IPS-NIHi7 (cell line): ENCODE measurements around the gene OR5P2.
"Not testable (repeated sequence)": the region's sequence is repeated elsewhere in the genome, so short reads cannot be mapped to it uniquely, and the experiment has no call there.

Experiments
- DNase-seq: peaks from one replicate; pipeline ENCODE4 v3.0.0; 2012; ENCODE audit warnings: mixed read lengths; ENCODE audit errors: extremely low spot score

OR5P2 gene, protein sequence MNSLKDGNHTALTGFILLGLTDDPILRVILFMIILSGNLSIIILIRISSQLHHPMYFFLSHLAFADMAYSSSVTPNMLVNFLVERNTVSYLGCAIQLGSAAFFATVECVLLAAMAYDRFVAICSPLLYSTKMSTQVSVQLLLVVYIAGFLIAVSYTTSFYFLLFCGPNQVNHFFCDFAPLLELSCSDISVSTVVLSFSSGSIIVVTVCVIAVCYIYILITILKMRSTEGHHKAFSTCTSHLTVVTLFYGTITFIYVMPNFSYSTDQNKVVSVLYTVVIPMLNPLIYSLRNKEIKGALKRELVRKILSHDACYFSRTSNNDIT

DNA sequence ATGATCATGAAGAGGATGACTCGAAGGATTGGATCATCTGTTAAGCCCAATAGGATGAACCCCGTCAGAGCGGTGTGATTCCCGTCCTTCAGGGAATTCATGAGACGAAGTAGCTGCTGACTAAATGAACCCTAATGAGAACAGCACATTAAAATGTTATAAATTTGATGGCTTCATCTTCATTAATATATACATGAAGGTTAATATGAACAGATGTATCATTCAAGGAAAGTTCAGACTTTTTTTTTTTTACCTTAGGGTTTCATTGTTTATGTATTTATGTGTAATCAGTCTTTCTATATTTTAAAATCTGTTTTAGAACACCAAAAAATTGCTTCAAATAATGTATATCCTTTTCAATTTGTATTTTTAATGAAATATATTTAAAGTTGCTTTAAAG, at the start of gene OR5P2:
Gene OR5P2 (minus strand): TSS at position 101 of the 400 bp plus-strand sequence. CDS start 0 bp downstream, at position 101.
- DNase-seq, result no peak

DNA sequence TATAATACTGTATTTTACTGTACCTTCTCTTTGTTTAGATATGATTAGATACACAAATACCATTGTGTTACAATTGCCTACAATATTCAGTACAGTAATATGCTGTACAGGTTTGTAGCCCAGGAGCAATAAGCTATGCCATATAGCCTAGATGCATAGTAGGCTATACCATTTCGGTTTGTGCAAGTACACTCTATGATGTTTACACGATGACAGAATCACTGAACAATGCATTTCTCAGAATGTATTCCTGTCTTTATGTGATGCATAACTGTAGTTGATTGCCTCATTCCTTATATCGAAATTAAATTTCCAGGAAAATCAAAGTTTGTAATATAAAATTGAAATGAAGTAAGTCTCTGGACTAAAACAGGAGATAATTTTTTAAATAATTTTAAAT, 49.3 kb upstream of the OR5P2 start:
- DNase-seq, result no peak

DNA sequence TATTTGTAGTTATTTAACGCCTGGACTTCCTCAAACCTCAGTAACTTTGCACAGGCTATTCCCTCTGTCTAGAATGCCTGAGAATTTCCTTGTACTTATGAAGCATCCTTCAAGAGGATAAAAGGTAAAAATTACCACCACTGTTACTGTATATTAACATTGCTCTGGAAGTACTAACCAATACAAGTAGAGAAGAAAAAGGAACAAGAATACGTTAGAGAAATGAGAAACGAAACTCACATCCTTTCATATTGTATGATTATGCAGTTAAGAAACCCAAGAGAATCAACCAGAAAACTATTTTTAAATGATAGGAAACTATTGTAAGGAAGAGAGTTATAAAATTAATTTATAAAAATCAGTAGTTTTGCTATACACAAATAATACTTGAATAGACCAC, 48.2 kb upstream of the OR5P2 start:
- DNase-seq, result no peak

DNA sequence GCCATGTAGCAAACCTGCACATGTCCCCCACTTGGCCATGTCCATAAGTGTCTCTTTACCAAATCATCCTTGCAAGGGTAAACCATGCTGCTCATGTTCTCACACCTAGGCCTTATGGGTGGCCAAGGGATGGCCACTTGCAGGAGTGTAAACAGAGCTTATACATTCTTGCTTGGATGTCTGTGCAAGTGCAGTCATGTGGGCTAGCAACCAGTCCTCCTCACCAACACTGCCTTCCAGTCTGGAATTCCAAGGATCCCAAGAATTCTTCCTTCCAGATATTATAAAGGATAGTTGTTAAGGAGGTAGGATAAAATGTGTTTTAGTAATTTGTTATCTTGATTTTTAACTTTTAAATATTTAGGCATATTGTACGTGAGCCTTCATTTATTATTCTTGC, 47.8 kb upstream of the OR5P2 start:
- no peak for DNase-seq

DNA sequence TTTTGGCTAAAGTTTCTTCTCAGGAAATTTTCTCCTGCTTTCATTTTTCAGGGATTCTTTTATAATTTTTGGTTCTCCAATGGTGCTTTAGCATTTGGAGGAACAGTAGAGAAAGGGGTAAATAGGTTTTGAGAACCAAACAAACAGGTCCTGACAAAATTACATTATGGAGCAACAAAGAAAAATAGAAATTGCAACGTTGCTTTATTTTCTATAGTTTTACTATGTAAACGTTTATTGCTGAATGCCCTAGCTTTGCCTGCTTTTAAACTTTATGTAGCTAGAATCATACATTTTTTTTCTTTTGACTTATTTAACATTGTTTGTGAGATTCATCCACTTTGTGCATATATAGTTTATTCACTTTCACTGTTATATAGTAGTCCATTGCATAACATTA, 43.8 kb upstream of the OR5P2 start:
- no peak for DNase-seq

DNA sequence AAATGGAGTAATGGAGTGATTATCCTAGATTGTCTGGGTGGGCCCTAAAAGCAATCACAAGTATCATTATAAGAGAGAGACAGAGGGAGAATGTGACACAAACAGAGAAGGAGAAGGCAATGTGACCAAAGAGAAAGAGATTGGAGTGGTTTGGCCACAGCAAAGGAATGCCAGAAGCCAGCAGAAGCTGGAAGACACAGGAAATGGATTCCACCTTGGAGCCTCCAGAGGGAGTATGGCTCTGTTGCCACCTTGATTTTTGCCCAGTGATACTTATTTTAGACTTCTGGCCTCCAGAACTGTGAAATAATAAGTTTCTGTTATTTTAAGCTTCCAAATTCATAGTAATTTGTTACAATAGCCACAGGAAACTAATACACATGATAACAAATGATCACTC, 36.8 kb upstream of the OR5P2 start:
- DNase-seq, result no peak

DNA sequence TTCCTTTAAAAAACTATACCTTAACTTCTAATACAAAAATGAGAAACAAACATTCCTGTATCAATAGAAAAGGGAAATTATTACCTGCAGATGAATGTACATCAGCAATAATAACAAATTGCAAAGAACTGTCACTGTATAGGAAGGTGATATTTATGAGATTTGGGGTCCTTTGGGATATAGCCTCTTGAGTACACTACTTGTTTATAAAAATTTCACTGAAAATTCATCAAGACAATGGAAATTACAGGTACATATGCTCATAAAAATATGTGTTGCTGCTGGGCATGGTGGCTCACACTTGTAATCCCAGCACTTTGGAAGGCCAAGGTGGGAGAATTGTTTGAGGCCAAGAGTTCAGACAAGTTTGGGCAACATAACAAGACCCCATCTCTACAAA, 34.0 kb upstream of the OR5P2 start, which contains the start of gene OR5P3:
Gene OR5P3 (minus strand): TSS at position 101 of the 400 bp plus-strand sequence.
- no peak for DNase-seq

DNA sequence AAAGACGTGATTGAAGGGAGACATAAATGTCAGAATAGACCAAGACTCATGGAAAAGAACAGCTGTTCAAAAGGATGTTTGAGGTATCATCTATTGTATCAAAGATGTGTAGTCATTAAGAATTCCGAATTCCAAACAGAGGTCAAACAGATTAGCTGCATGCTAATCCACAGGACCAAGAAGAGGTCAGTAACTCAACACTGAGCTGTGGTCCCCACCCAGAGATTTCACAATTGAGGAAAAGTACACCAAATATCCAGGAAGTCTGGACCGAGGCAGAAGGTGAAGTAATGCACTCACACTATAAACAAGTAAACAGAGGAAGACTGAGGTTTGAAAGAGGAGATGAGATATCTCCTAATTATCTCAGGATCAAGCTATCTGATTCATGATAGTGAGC, 29.6 kb upstream of the OR5P2 start:
- no peak for DNase-seq

DNA sequence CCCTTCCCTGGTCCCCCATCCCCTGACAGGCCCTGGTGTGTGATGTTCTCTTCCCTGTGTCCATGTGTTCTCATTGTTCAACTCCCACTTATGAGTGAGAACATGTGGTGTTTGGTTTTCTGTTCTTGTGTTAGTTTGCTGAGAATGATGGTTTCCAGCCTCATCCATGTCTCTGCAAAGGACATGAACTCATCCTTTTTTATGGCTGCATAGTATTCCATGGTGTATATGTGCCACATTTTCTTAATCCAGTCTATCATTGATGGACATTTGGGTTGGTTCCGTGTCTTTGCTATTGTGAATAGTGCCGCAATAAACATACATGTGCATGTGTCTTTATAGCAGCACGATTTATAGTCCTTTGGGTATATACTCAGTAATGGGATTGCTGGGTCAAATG, 23.7 kb upstream of the OR5P2 start:
- not testable (repeated sequence) for DNase-seq

DNA sequence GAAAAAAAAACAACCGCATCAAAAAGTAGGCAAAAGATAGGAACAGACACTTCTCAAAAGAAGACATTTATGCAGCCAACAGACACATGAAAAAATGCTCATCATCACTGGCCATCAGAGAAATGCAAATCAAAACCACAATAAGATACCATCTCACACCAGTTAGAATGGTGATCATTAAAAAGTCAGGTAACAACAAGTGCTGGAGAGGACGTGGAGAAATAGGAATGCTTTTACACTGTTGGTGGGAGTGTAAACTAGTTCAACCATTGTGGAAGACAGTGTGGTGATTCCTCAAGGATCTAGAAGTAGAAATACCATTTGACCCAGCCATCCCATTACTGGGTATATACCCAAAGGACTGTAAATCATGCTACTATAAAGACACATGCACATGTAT, 18.2 kb upstream of the OR5P2 start:
- DNase-seq, result not testable (repeated sequence)

DNA sequence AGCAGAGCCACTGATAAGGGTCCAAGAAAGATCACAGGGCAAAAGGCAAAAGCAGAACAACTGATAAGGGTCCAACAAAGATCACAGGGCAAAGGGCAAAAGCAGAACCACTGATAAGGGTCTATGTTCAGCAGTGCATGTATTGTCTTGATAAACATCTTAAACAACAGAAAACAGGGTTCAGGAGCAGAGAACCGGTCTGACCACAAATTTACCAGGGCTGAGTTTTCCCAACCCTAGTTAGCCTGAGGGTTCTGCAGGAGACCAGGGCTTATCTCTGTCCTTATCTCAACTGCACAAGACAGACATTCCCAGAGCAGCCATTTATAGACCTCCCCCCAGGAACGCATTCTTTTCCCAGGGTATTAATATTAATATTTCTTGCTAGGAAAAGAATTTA, 13.6 kb upstream of the OR5P2 start:
- not testable (repeated sequence) for DNase-seq

DNA sequence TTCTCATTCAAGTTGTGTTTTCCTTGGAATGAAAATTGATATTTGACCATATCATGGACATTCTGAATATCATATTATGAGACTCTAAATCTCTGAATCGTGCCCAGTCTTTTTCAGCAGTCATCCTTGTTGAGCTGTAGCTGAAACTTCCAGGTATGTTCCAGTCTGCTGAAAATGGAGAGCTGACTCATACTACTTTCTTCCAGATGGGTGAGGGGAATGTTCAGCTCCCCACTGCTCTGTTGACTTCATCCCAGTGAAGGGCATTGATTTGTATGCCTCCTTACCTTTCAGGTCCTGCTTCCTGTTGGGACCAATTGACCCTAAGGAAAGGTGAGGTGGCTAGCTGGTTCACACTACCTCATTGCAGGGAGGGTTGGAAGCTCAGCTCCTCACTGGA, 3.5 kb downstream of the OR5P2 start:
- no peak for DNase-seq

DNA sequence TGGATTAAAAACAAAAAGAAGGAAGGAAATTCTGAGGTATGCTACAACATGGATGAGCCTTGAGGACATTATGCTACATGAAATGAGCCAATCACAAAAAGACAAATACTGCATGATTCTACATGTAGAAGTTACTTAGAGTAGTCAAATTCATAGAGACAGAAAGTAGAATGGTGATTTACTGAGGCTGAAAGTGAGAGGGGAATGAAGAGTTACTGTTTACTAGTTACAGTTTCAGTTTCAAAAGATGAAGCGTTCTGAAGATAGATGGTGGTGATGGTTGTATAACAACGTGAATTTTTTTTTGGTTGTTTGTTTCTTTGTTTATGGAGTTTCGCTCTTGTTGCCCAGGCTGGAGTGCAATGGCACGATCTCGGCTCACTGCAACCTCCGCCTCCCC, 9.5 kb downstream of the OR5P2 start:
- DNase-seq, result no peak

DNA sequence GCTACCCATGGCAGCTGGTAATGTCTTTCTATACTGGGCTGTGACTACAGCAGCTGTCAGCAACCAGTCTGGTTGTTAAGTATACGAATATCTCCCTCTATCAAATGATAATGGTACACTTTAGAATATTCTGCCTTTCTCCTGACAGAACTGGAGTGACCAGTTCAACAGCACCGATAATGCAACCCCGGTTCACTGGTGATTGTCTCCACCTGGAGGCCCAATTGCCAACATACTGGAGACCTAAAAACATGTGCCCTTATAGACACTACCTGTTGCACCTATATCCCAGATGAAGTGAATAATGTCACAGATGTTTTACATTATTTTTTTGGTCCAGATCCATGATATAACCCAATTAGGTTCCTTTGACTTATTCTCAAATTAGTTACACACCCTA, 21.1 kb downstream of the OR5P2 start:
- no peak for DNase-seq

DNA sequence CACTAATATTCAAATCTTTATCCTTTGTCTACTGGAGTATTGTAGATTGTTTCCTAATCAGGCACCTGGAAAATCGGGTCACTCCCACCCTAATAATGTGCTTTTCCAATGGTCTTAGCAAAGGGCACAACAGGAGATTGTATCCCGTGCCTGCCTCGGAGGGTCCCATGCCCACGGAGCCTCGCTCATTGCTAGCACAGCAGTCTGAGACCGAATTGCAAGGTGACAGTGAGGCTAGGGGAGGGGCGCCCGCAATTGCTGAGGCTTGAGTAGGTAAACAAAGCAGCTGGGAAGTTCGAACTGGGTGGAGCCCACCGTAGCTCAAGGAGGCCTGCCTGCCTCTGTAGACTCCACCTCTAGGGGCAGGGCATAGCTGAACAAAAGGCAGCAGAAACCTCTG, 32.4 kb downstream of the OR5P2 start:
- DNase-seq, result not testable (repeated sequence)

DNA sequence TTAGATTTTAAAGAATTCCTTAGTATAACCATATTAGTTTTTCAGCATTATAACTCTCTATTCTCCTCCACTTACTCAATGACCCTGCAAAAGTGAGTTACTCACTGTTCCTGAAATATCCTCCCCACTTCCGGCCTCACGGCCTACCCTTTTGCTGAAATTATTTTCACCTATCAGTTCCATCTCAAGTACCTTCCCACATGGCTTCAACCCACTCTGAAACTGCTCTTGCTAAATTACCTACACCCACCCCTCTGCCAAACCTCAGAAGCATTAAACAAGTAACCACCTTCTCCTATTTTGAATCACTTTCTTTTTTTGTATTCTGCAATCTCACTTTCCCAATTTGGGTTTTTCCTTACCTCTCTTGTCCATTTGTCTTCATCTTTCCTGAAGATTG, 37.7 kb downstream of the OR5P2 start:
- no peak for DNase-seq

DNA sequence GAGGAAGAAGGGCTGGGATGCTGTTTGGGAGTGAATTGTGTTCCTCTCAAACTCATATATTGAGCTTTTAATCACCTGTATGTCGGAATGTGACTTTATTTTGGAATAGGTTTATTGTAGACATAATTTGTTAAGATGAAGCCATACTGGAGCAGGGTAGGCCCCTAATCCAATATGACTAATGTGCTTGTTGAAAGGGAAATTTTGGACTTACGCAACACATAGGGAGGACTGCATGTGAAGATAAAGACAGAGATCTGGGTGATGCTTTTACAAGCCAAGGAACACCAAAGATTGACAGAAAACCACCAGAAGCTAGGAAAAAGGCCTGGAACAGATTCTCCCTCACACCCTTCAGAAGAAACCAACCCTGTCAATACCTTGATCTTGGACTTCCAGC, 47.3 kb downstream of the OR5P2 start:
- DNase-seq, result no peak
